Astrocyte (in vitro differentiated cells and primary cell): ENCODE data around the gene E2F2. TPM values are rescaled to one million over a fixed set of nuclear protein-coding genes. Genes with fewer than 3 reads are reported as not detected.

Experiments used
- DNase-seq: peaks from one replicate; pipeline ENCODE4 v3.0.0-alpha.2; 2010; ENCODE audit warnings: low read depth
- FAIRE-seq: peaks from 2 replicates; lab custom pipeline; 2011; peaks lifted over from hg19 to GRCh38; lab: Jason Lieb, UNC
- H2AFZ ChIP-seq: 2 replicates; pipeline ENCODE4 v1.6.0; 2012; ENCODE audit warnings: low read depth, low read length, inconsistent platforms
- H3K27ac ChIP-seq: 2 replicates; pipeline ENCODE4 v1.5.1; 2011; ENCODE audit warnings: low read depth, low read length, inconsistent platforms
- H3K27me3 ChIP-seq: 2 replicates; pipeline ENCODE4 v1.6.0; 2011; ENCODE audit warnings: low read length, inconsistent platforms; ENCODE audit not compliant: insufficient read depth
- H3K36me3 ChIP-seq: 2 replicates; pipeline ENCODE4 v1.5.1; 2011; ENCODE audit warnings: low read length, inconsistent platforms; ENCODE audit not compliant: insufficient read depth
- H3K4me1 ChIP-seq: 2 replicates; pipeline ENCODE4 v1.5.1; 2011; ENCODE audit warnings: low read length, inconsistent platforms; ENCODE audit not compliant: insufficient read depth
- H3K4me2 ChIP-seq: 2 replicates; pipeline ENCODE4 v1.6.0; 2012; ENCODE audit warnings: low read length, inconsistent platforms
- H3K4me3 ChIP-seq: 2 replicates; pipeline ENCODE4 v1.5.1; 2011; ENCODE audit warnings: low read depth, mild to moderate bottlenecking, low read length, inconsistent platforms; ENCODE audit not compliant: insufficient read depth
- H3K79me2 ChIP-seq: 2 replicates; pipeline ENCODE4 v1.6.0; 2012; ENCODE audit warnings: mild to moderate bottlenecking, low read length, inconsistent platforms; ENCODE audit not compliant: insufficient read depth
- H3K9ac ChIP-seq: 2 replicates; pipeline ENCODE4 v1.6.0; 2012; ENCODE audit warnings: mild to moderate bottlenecking, low read length, inconsistent platforms
- H3K9me3 ChIP-seq: 2 replicates; pipeline ENCODE4 v1.5.1; 2012; ENCODE audit warnings: low read depth, mild to moderate bottlenecking, low read length, inconsistent platforms; ENCODE audit not compliant: insufficient read depth
- H4K20me1 ChIP-seq: 2 replicates; pipeline ENCODE4 v1.6.0; 2012; ENCODE audit warnings: low read length, inconsistent platforms; ENCODE audit not compliant: insufficient read depth
- H3K27ac Mint-ChIP-seq: one replicate; pipeline ENCODE4 v1.8.0; 2021; ENCODE audit warnings: mild to moderate bottlenecking, mixed read lengths; ENCODE audit not compliant: unreplicated experiment
- H3K27me3 Mint-ChIP-seq: one replicate; pipeline ENCODE4 v1.8.0; 2021; ENCODE audit warnings: low read depth, mixed read lengths; ENCODE audit not compliant: unreplicated experiment
- H3K36me3 Mint-ChIP-seq: one replicate; pipeline ENCODE4 v1.8.0; 2021; ENCODE audit warnings: low read depth, mixed read lengths; ENCODE audit not compliant: unreplicated experiment
- H3K4me1 Mint-ChIP-seq: one replicate; pipeline ENCODE4 v1.8.0; 2021; ENCODE audit warnings: low read depth, mixed read lengths; ENCODE audit not compliant: unreplicated experiment
- H3K4me3 Mint-ChIP-seq: one replicate; pipeline ENCODE4 v1.8.0; 2021; ENCODE audit warnings: mild to moderate bottlenecking, moderate library complexity, mixed read lengths; ENCODE audit not compliant: unreplicated experiment
- H3K9me3 Mint-ChIP-seq: one replicate; pipeline ENCODE4 v1.8.0; 2021; ENCODE audit warnings: mild to moderate bottlenecking, mixed read lengths; ENCODE audit not compliant: unreplicated experiment
- EZH2 ChIP-seq: IDR thresholded peaks from 2 replicates; pipeline ENCODE4 v1.6.1; 2012; ENCODE audit warnings: mild to moderate bottlenecking, low read length, inconsistent platforms; ENCODE audit not compliant: insufficient read depth
- total RNA-seq: library from RNA; stranded (reverse); gene quantifications from 2 replicates; pipeline ENCODE4 v1.2.1, GENCODE V29; 2021
- TF ChIP-seq, protein P1 (sequence below): IDR thresholded peaks from 2 replicates; pipeline ENCODE4 v1.5.1; 2011; ENCODE audit warnings: low read depth, mild to moderate bottlenecking, inconsistent platforms, low read length, moderate library complexity; ENCODE audit not compliant: insufficient read depth

The E2F2 gene
- total RNA-seq, 1 donor from 2014 or later = 0.11 TPM

GRCh38 chr1:23492132-23492720 lies 38.8 kb downstream of the E2F2 start:
- no peak overlapping the region for H2AFZ ChIP-seq
- H3K79me2 ChIP-seq = no peaks in the 10 kb centered on the region
- H3K27me3 ChIP-seq = peaks cover 2% of the 10 kb centered on the region
- H3K9me3 ChIP-seq = no peaks in the 10 kb centered on the region
- H4K20me1 ChIP-seq = no peaks in the 10 kb centered on the region
- Mint-ChIP-seq H3K4me1 (no peaks in the 10 kb centered on the region), H3K9me3 (peaks cover 2% of the 10 kb centered on the region), H3K27ac (no peak overlapping the region), H3K4me3 (no peak overlapping the region), H3K36me3 (no peaks in the 10 kb centered on the region), H3K27me3 (peaks cover 48% of the 10 kb centered on the region)
- no peak overlapping the region for H3K27ac ChIP-seq
- no peak for TF ChIP-seq EZH2
- TF ChIP-seq, protein P1, sequence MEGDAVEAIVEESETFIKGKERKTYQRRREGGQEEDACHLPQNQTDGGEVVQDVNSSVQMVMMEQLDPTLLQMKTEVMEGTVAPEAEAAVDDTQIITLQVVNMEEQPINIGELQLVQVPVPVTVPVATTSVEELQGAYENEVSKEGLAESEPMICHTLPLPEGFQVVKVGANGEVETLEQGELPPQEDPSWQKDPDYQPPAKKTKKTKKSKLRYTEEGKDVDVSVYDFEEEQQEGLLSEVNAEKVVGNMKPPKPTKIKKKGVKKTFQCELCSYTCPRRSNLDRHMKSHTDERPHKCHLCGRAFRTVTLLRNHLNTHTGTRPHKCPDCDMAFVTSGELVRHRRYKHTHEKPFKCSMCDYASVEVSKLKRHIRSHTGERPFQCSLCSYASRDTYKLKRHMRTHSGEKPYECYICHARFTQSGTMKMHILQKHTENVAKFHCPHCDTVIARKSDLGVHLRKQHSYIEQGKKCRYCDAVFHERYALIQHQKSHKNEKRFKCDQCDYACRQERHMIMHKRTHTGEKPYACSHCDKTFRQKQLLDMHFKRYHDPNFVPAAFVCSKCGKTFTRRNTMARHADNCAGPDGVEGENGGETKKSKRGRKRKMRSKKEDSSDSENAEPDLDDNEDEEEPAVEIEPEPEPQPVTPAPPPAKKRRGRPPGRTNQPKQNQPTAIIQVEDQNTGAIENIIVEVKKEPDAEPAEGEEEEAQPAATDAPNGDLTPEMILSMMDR = no peak
- no peak overlapping the region for H3K4me3 ChIP-seq
- H3K36me3 ChIP-seq = no peaks in the 10 kb centered on the region
- H3K4me2 ChIP-seq = no peak overlapping the region
- H3K4me1 ChIP-seq = no peaks in the 10 kb centered on the region
- no peak for DNase-seq
- no peak for FAIRE-seq
- no peak overlapping the region for H3K9ac ChIP-seq

DNA sequence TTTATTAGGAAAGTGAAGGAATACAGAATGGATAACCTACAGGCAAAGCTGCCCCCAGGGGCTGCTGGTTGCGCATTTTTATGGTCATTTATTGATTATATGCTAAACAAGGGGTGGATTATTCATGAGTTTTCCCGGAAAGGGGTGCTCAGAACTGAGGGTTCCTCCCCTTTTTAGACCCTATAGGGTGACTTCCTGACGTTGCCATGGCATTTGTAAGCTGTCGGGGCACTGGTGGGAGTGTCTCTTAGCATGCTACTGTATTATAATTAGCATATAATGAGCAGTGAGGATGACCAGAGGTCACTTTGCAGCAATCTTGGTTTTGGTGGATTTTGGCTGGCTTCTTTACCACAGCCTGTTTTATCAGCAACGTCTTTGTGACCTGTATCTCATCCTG lies 41.2 kb downstream of the E2F2 start:
- no peak for FAIRE-seq

GRCh38 chr1:23485002-23485332 lies 46.1 kb downstream of the E2F2 start:
- H3K4me1 ChIP-seq = peaks cover 10% of the 10 kb centered on the region
- H3K9ac ChIP-seq = peak overlapping the region; percentile 66
- Mint-ChIP-seq H3K4me1 (peaks cover 6% of the 10 kb centered on the region), H3K36me3 (peaks cover 1% of the 10 kb centered on the region), H3K27ac (peak overlapping the region; percentile 69), H3K9me3 (peaks cover 2% of the 10 kb centered on the region), H3K4me3 (peak overlapping the region; percentile 86), H3K27me3 (peaks cover 22% of the 10 kb centered on the region)
- H3K27me3 ChIP-seq = no peaks in the 10 kb centered on the region
- peak overlapping the region; percentile 41 for H3K4me3 ChIP-seq
- H3K27ac ChIP-seq = no peak overlapping the region
- no peaks in the 10 kb centered on the region for H3K36me3 ChIP-seq
- H3K4me2 ChIP-seq = peak overlapping the region; percentile 98
- FAIRE-seq (no peak), DNase-seq (no peak)
- peaks cover 10% of the 10 kb centered on the region for H3K79me2 ChIP-seq
- H4K20me1 ChIP-seq = peaks cover 19% of the 10 kb centered on the region
- TF ChIP-seq EZH2 = no peak
- TF ChIP-seq, protein P1 = no peak
- peak overlapping the region; percentile 88 for H2AFZ ChIP-seq
- H3K9me3 ChIP-seq = no peaks in the 10 kb centered on the region

More for the DNA sequence above, 41.2 kb downstream of the E2F2 start:
- H3K36me3 Mint-ChIP-seq = no peaks in the 10 kb centered on the region
- no peak for DNase-seq
- H3K4me1 Mint-ChIP-seq = peaks cover 1% of the 10 kb centered on the region
- no peak for TF ChIP-seq EZH2
- TF ChIP-seq, protein P1 = no peak
- no peaks in the 10 kb centered on the region for H3K9me3 ChIP-seq
- H3K4me1 ChIP-seq = no peaks in the 10 kb centered on the region
- H3K79me2 ChIP-seq = no peaks in the 10 kb centered on the region
- no peaks in the 10 kb centered on the region for H3K36me3 ChIP-seq
- no peak overlapping the region for H2AFZ ChIP-seq
- H4K20me1 ChIP-seq = no peaks in the 10 kb centered on the region
- H3K27me3 Mint-ChIP-seq = peaks cover 44% of the 10 kb centered on the region
- peaks cover 2% of the 10 kb centered on the region for H3K27me3 ChIP-seq
- no peak overlapping the region for H3K4me3 Mint-ChIP-seq
- no peak overlapping the region for H3K9ac ChIP-seq
- no peak overlapping the region for H3K4me3 ChIP-seq
- no peak overlapping the region for H3K27ac ChIP-seq
- no peak overlapping the region for H3K4me2 ChIP-seq
- no peak overlapping the region for H3K27ac Mint-ChIP-seq
- peaks cover 2% of the 10 kb centered on the region for H3K9me3 Mint-ChIP-seq
